OCI-LY7 (cell line): ENCODE data around the gene ANKRD11. TPM values are rescaled to one million over a fixed set of nuclear protein-coding genes. Genes with fewer than 3 reads are reported as not detected.

ENCODE experiments used
- BruUV-seq: library from RNA; stranded (reverse); fragments of 400-500 nt; replicated peaks from 2 replicates; lab custom pipeline; 2021; lab: Mats Ljungman, UMichigan
- CTCF ChIA-PET: fragments of 300-600 bp; sonication (Branson Sonifier 250); formaldehyde crosslinking; loops from one replicate; lab custom pipeline; 2022; ENCODE audit warnings: antibody characterized with exemption; ENCODE audit not compliant: unreplicated experiment; lab: Charles Lee
- POLR2A ChIA-PET: fragments of 300-600 bp; sonication (Branson Sonifier 250); formaldehyde crosslinking; loops from one replicate; lab custom pipeline; 2022; ENCODE audit warnings: antibody characterized with exemption; lab: Charles Lee
- DNase-seq: peaks from one replicate; pipeline ENCODE4 v3.0.0-alpha.2; 2015; ENCODE audit warnings: low spot score
- H2AFZ ChIP-seq: fragments of 200-600 bp; sonication (generic), shearing (Covaris generic); 2 replicates; pipeline ENCODE4 v1.6.1; 2014; ENCODE audit warnings: mild to moderate bottlenecking, antibody characterized with exemption, low read length, moderate library complexity
- H3K27ac ChIP-seq: fragments of 200-600 bp; sonication (generic); 2 replicates; pipeline ENCODE4 v1.5.1; 2014; ENCODE audit warnings: mixed run types, low read depth, mild to moderate bottlenecking, moderate library complexity, low read length, inconsistent platforms; ENCODE audit not compliant: poor library complexity, severe bottlenecking
- H3K36me3 ChIP-seq: fragments of 200-600 bp; sonication (generic); 2 replicates; pipeline ENCODE4 v1.6.1; 2014; ENCODE audit warnings: mild to moderate bottlenecking, antibody characterized with exemption, low read length, moderate library complexity, mixed read lengths; ENCODE audit not compliant: insufficient read depth
- H3K4me1 ChIP-seq: fragments of 200-600 bp; sonication (generic); 2 replicates; pipeline ENCODE4 v1.5.1; 2014; ENCODE audit warnings: mild to moderate bottlenecking, low read length; ENCODE audit not compliant: insufficient read depth, poor library complexity, severe bottlenecking
- H3K4me2 ChIP-seq: fragments of 200-600 bp; sonication (generic); 2 replicates; pipeline ENCODE4 v1.6.1; 2014; ENCODE audit warnings: mild to moderate bottlenecking, low read length
- H3K4me3 ChIP-seq: fragments of 200-600 bp; sonication (generic); 2 replicates; pipeline ENCODE4 v1.5.1; 2014; ENCODE audit warnings: mild to moderate bottlenecking, low read depth, low read length; ENCODE audit not compliant: poor library complexity, severe bottlenecking
- H3K79me2 ChIP-seq: fragments of 200-600 bp; sonication (generic); 2 replicates; pipeline ENCODE4 v1.6.1; 2016; ENCODE audit warnings: low read depth, mild to moderate bottlenecking, low read length, moderate library complexity, mixed read lengths; ENCODE audit not compliant: insufficient read depth
- H3K9me2 ChIP-seq: fragments of 200-600 bp; sonication (generic); 2 replicates; pipeline ENCODE4 v1.6.1; 2016; ENCODE audit warnings: mild to moderate bottlenecking, low read length, mixed read lengths; ENCODE audit not compliant: insufficient read depth
- H3K9me3 ChIP-seq: fragments of 200-600 bp; sonication (generic); 2 replicates; pipeline ENCODE4 v1.6.1; 2014; ENCODE audit warnings: mild to moderate bottlenecking, mixed run types, low read length, mixed read lengths
- H4K20me1 ChIP-seq: fragments of 200-600 bp; sonication (generic); 2 replicates; pipeline ENCODE4 v1.6.1; 2014; ENCODE audit warnings: mild to moderate bottlenecking, antibody characterized with exemption, low read length, moderate library complexity, mixed read lengths; ENCODE audit not compliant: insufficient read depth
- EZH2phosphoT487 ChIP-seq: fragments of 200-600 bp; sonication (generic); IDR thresholded peaks from 2 replicates; pipeline ENCODE4 v1.6.1; 2018; ENCODE audit warnings: low read depth, borderline replicate concordance, mild to moderate bottlenecking, mixed run types, antibody characterized with exemption, low read length, moderate library complexity, mixed read lengths
- intact Hi-C: fragments of 100-400 bp; cut with micrococcal nuclease; formaldehyde crosslinking; loops from one replicate; pipeline ENCODE4 v1.10.0; 2022; ENCODE audit not compliant: unreplicated experiment
- total RNA-seq, 2 experiments: library from RNA; depleted of rRNA in 1 of 2; stranded (reverse); fragments of >200 nt in 1 of 2; shearing (Covaris generic) in 1 of 2; gene quantifications; 2 replicates each; pipeline ENCODE4 v1.2.3, GENCODE V29; 2014 to 2022
- TF ChIP-seq, protein P1 (sequence below): fragments of 200-600 bp; sonication (generic); conservative IDR thresholded peaks from 2 replicates; pipeline ENCODE4 v1.5.1; 2014; ENCODE audit warnings: mild to moderate bottlenecking, antibody characterized with exemption, low read length, moderate library complexity, mixed read lengths

Gene ANKRD11
- total RNA-seq, 2 experiments from 2014 or later: 89.1 to 251 TPM

DNA sequence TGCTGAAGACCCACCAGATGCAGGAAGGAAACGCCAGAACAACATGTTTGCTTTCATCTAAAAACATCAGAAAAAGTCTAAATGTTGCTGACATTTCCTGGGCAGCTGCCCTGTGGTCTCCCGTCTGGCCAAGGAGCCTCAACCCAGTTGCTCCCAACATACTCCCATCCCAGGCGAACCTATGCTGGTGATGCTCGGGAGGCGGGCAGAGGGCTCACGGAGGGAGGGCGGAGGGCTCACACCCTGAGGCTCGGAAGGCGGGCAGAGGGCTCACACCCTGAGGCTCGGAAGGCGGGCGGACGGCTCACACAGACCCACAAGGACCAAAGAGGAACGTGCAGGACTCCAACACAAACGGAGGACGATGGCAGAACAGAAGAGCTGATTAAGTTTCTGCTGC, 135.4 kb downstream of the ANKRD11 start:
- H3K27ac ChIP-seq: no peak overlapping the region
- no peak for DNase-seq
- no peak overlapping the region for H3K4me2 ChIP-seq
- CTCF ChIA-PET: no interaction called here
- no peak for TF ChIP-seq EZH2phosphoT487
- TF ChIP-seq, protein P1, sequence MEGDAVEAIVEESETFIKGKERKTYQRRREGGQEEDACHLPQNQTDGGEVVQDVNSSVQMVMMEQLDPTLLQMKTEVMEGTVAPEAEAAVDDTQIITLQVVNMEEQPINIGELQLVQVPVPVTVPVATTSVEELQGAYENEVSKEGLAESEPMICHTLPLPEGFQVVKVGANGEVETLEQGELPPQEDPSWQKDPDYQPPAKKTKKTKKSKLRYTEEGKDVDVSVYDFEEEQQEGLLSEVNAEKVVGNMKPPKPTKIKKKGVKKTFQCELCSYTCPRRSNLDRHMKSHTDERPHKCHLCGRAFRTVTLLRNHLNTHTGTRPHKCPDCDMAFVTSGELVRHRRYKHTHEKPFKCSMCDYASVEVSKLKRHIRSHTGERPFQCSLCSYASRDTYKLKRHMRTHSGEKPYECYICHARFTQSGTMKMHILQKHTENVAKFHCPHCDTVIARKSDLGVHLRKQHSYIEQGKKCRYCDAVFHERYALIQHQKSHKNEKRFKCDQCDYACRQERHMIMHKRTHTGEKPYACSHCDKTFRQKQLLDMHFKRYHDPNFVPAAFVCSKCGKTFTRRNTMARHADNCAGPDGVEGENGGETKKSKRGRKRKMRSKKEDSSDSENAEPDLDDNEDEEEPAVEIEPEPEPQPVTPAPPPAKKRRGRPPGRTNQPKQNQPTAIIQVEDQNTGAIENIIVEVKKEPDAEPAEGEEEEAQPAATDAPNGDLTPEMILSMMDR: no peak
- no peaks in the 10 kb centered on the region for H3K9me3 ChIP-seq
- BruUV-seq: no TSS peak
- POLR2A ChIA-PET: no interaction called here
- peaks cover 90% of the 10 kb centered on the region for H3K79me2 ChIP-seq
- H3K36me3 ChIP-seq: peaks cover 46% of the 10 kb centered on the region
- H3K9me2 ChIP-seq: no peaks in the 10 kb centered on the region
- no peak overlapping the region for H2AFZ ChIP-seq
- intact Hi-C loops: no loop called here
- no peak overlapping the region for H3K4me3 ChIP-seq
- peaks cover 44% of the 10 kb centered on the region for H4K20me1 ChIP-seq
- peaks cover 46% of the 10 kb centered on the region for H3K4me1 ChIP-seq

DNA sequence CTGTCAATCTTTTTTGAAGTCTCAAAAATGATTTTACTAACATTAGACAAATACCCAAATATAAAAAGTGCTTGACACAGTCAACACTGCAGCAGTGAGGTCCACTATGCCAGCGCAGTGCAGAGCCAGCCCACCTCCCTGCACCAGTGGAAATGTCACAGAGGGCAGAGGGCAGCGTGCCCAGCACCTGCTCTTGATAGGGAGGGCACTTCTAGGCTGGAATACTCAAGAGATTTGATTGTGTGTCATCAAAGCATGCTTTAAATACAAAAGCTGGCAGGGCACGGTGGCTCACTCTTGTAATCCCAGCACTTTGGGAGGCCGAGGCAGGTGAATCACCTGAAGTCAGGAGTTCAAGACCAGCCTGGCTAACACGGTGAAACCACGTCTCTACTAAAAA, 136.0 kb downstream of the ANKRD11 start:
- DNase-seq: no peak
- H4K20me1 ChIP-seq: peaks cover 41% of the 10 kb centered on the region
- H2AFZ ChIP-seq: no peak overlapping the region
- no peak overlapping the region for H3K27ac ChIP-seq
- ChIA-PET POLR2A (no interaction called here), CTCF (no interaction called here)
- H3K36me3 ChIP-seq: peaks cover 39% of the 10 kb centered on the region
- no peaks in the 10 kb centered on the region for H3K9me2 ChIP-seq
- peaks cover 46% of the 10 kb centered on the region for H3K4me1 ChIP-seq
- intact Hi-C loops: no loop called here
- TF ChIP-seq, protein P1: no peak
- TF ChIP-seq EZH2phosphoT487: no peak
- BruUV-seq: no TSS peak
- no peaks in the 10 kb centered on the region for H3K9me3 ChIP-seq
- no peak overlapping the region for H3K4me3 ChIP-seq
- H3K79me2 ChIP-seq: peaks cover 90% of the 10 kb centered on the region
- no peak overlapping the region for H3K4me2 ChIP-seq

DNA sequence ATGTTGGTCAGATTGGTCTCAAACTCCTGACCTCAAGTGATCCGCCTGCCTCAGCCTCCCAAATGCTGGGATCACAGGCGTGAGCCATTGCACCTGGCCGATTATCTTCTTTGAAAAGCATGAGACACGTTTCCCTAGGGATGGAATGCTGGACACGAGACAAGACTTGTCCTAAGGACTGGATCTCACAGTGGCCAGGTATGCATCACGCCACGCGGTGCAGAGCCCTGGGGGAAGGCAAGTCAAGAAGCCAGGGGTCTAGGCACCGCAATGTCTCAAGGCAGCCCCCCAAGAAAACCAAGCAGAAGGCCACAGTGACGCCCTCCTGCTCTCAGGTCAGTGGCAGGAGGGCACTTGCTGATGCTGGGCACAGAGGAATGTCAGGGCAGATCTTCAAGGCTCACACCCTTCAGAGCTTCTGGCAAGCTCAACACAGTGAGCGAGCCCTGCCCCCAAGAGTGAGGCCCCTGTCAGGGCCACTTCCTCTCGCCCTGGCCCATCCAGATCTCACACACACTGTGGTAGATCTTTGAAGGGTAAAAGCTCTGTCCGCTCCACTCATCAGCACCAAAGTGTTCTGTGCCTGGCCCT, 138.2 kb downstream of the ANKRD11 start:
- no peak overlapping the region for H3K4me2 ChIP-seq
- H3K4me3 ChIP-seq: no peak overlapping the region
- peaks cover 34% of the 10 kb centered on the region for H3K4me1 ChIP-seq
- no peaks in the 10 kb centered on the region for H3K9me3 ChIP-seq
- POLR2A ChIA-PET: no interaction called here
- no TSS peak for BruUV-seq
- no peak for DNase-seq
- intact Hi-C loops: no loop called here
- TF ChIP-seq, protein P1: no peak
- TF ChIP-seq EZH2phosphoT487: no peak
- H3K36me3 ChIP-seq: peaks cover 28% of the 10 kb centered on the region
- H3K79me2 ChIP-seq: peaks cover 90% of the 10 kb centered on the region
- H3K27ac ChIP-seq: no peak overlapping the region
- CTCF ChIA-PET: no interaction called here
- H3K9me2 ChIP-seq: no peaks in the 10 kb centered on the region
- H2AFZ ChIP-seq: no peak overlapping the region
- H4K20me1 ChIP-seq: peaks cover 37% of the 10 kb centered on the region
